Activated CD4-positive, alpha-beta T cell treated with anti-CD3 and anti-CD28 coated beads, Interleukin-2, amount 50 U/mL, for 48 hours (primary cell): ENCODE data around the gene SRRM5.
"Not testable (repeated sequence)": the region's sequence is repeated elsewhere in the genome, so short reads cannot be mapped to it uniquely, and the experiment has no call there.

ENCODE experiments used
- DNase-seq, 2 experiments: peaks; one replicate each; pipeline ENCODE4 v3.0.0-alpha.2; 2020

Gene SRRM5, protein sequence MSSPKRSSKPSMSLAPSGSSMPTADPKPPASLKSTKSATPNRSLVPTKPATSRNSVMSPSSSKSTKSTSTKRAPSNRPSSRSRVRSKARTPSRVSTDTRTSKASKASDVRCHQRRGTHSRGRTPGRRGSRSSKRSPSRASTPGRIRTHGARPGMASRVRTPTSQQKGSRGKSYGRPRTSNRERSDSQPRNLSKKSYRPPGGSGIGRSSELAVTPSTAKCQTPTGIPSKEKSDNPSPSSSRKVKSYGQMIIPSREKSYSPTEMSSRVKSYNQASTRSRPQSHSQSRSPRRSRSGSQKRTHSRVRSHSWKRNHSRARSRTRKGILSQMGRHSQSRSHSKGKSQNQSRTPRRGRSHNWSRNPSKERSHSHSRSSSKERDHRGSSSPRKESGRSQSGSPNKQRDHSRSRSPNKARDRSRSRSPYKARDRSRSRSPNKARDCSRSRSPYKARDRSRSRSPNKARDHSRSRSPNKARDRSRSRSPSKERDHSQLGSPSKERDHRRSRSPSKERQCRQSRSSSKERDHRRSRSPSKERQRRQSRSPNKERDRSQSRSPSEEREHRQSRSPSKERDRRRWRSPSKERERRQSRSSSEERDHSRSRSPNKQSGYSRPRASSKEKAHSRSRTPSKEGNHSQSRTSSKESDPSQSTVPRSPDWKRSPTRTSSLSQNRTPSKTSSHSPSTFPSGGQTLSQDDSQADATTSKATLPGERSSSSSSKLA

GRCh38 chr19:43611788-43612187 is at the start of gene SRRM5:
TSS of gene SRRM5 (plus strand) at chr19:43612088. CDS start at chr19:43612122, 34 bp downstream.
- DNase-seq = no peak

GRCh38 chr19:43562226-43562697 is 49.6 kb upstream of the SRRM5 start:
- no peak for DNase-seq

GRCh38 chr19:43562698-43563241 is 49.1 kb upstream of the SRRM5 start:
- DNase-seq = peak; percentile 57 to 70

DNA sequence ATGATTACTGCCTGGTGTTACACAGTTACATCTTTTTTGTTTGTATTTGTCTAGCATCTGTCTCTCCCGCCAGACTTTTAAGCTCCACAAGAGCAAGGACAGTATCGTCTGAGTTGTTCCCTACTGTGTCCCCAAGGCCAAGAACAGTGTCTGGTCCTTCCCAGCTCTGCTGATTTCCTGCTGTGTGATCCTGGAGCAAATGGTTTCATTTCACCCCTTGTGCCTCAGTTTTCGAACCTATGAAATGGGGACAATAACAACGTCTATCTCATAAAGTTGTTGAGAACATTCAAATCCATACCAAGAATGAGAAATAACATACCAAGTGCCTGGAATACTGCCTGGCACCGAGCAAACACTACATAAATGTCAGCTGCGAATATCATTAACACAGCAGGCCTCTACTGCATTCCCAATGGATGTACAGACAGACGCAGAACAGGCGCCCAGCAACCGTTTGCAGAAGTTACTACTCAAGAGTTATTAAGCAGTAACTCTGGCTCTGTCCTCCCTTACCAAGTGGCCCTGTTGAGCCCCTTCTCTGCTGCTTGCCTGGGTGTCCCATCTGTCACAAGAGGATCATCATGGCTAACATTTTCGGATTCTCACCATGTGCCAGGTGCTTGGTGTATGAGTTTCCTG is 48.0 kb upstream of the SRRM5 start:
- DNase-seq = no peak

GRCh38 chr19:43564800-43565199 is 47.1 kb upstream of the SRRM5 start:
- DNase-seq = no peak

DNA sequence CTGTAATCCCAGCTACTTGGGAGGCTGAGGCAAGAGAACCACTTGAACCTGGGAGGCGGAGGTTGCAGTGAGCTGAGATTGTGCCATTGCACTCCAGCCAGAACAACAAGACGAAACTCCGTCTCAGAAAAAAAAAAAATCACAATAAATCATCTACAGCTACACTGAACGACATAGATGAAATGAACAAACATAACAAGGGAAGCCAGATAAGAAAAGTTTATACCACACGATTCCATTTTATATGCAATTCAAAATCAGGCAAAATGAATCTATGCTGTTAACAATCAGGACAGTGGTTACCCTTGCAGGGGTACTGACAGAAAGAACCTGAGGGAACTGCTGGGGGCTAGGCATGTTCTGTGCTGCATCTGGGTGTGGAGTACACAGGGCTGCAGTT is 42.2 kb upstream of the SRRM5 start:
- no peak for DNase-seq

GRCh38 chr19:43570174-43570791 is 41.6 kb upstream of the SRRM5 start:
- no peak for DNase-seq

GRCh38 chr19:43572171-43572588 is 39.7 kb upstream of the SRRM5 start:
- no peak for DNase-seq

- no peak for DNase-seq
These were observed 37.3 kb upstream of the SRRM5 start for GRCh38 chr19:43574424-43575155.

DNA sequence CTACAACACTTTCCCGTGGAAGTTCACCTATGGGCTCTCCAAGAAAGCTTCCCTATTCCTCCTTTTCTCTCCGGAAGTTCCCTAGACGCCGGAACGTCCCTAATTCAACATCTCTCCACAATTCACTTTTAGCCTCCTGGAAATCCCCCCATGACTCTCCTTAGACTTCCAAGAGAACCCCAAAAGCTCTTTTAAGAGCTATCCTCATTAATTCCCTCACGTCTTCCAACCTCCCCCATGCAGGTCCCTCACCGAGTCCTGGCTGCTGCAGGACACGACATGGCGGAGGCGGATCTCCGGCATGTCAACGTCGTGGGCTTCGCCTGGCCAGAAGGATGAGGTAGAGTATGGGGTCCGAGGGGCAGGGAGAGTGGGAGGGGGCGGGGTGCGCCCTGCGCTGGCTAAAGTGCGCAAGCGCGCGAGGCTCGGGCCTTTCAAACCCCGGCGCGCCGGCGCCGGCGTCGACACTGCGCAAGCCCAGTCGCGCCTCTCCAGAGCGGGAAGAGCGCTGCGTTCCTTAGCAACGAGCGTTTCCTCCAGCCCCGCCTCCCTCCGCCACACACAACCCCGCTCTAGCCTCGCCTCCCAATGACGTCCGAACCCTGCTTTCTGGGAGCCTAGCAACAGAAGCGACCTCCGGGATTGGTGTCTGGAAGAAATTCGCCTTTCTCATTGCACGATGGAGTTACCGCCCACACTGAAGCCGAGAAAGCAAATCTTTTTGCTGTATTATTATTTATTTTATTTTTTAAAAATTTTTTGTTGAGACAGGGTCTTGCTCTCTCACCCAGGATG is 36.5 kb upstream of the SRRM5 start, which contains the start of the genes PINLYP and XRCC1:
TSS of gene PINLYP (plus strand) at position 646 of the 795 bp plus-strand sequence. CDS start 1,391 bp downstream, outside the sequence.
TSS of gene XRCC1 (minus strand) at position 372 of the 795 bp plus-strand sequence. CDS start at position 303, 69 bp downstream.
- peak; percentile 96 to 98 for DNase-seq

GRCh38 chr19:43575955-43576878 is 35.7 kb upstream of the SRRM5 start:
- DNase-seq = no peak

GRCh38 chr19:43578787-43579186 is 33.1 kb upstream of the SRRM5 start:
- no peak for DNase-seq

DNA sequence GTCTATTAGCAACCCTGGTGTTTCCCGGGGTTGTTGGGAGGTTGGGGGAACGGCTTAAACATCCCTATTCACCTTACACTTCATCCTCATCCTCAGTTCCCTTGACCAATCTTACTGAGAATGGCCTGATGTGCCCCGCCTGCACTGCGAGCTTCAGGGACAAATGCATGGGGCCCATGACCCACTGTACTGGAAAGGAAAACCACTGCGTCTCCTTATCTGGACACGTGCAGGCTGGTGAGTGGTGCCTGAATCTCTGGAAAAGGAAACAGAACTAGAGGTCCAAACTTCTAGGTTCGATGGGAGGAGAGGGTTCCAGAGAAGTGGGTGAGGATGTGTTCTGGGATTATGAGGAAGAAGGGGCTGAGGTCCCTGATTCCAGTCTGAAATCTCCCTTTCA is 30.4 kb upstream of the SRRM5 start:
- DNase-seq = no peak

DNA sequence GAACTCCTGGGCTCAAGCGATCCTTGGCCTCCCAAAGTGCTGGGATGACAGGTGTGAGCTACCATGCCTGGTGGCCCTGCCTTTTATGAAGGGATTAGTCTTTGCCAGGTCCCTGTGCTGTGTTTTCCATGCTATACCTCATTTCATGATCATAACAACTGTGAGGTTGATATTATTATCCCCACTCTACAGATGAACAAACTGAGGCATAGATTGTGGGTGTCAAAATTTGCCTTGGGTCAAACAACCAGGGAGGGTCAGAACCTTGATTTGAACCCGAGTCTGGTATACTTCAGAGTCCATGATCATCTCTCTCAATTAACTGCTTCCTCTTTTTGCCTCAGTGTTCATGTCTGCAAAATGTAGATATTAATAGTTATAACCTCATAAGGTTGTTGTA is 29.4 kb upstream of the SRRM5 start:
- DNase-seq = no peak

- DNase-seq = no peak
These were observed 27.4 kb upstream of the SRRM5 start for GRCh38 chr19:43584484-43584883.

GRCh38 chr19:43586346-43586745 is 25.5 kb upstream of the SRRM5 start:
- DNase-seq = no peak

DNA sequence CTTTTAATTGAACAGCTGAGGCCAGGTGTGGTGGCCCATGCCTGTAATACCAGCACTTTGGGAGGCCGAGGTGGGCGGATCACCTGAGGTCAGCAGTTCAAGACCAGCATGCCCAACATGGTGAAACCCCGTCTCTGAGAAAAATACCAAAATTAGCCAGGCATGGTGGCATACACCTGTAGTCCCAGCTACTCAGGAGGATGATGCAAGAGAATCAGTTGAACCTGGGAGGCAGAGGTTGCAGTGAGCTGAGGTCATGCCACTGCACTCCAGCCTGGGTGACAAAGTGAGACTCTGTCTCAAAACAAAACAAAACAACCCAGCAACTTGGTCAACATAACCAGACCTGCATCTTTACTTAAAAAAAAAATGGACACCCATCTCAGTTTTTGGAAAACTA is 24.9 kb upstream of the SRRM5 start:
- not testable (repeated sequence) for DNase-seq

- DNase-seq = no peak
These were observed 22.6 kb upstream of the SRRM5 start for GRCh38 chr19:43589277-43589676.

DNA sequence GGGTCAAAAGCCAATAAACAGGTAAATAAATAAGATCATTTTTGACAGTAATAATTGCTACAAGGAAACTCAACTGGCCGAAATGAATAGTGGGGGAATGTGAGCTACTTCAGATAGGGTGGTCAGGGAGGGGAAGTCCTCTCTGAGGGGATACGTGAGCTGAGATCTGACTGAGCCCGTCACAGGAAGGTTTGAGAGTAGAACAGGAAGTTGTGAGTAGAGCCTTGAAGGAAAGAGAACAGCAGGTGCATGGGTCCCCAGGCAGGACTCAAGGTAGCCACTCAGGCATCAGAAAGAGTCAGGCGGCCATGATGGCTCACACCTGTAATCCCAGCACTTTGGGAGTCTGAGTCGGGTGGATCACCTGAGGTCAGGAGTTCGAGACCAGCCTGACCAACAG is 22.2 kb upstream of the SRRM5 start:
- no peak for DNase-seq
